OCI-M2 (cell line): Measurements from ENCODE around the gene LDLRAD3.

Experiments
- DNase-seq: peaks from one replicate; lab custom pipeline; 2025; ENCODE audit not compliant: unreplicated experiment; lab: John Stamatoyannopoulos, UW

LDLRAD3 gene

DNA sequence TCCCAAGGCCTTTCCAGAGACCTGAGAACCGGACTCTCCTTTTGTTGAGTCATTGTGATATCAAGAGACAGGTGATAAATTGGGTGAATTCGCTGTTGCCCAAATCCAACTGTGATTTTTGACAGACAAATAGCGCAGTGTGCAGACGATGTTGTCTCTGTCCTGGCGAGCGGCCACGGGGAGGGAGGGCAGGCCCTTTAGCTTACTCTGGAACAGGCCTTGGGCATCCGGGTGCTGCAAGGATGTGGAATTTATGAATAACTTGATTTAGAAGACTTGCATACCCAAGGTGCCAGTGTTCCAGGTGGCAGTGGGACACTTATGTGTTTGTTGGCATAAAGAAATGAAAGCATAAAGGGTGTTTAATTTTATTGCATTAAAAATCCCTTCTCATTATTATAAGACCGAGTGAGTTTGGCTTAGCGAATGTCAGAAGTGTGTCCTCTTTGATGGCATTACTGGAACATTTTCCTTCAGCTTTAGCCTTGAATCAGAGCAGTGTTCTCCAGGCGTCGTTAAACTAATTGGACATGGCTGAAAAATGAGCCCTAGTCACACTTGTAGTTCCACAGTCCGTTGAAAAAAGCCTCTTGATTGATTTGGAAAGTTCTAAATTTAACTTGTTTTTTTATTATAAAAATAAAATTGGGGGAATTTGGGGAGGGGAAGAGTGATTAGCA, 9.4 kb downstream of the LDLRAD3 start:
- DNase-seq = no peak

GRCh38 chr11:35954205-35954604, 10.3 kb downstream of the LDLRAD3 start:
- DNase-seq = no peak

DNA sequence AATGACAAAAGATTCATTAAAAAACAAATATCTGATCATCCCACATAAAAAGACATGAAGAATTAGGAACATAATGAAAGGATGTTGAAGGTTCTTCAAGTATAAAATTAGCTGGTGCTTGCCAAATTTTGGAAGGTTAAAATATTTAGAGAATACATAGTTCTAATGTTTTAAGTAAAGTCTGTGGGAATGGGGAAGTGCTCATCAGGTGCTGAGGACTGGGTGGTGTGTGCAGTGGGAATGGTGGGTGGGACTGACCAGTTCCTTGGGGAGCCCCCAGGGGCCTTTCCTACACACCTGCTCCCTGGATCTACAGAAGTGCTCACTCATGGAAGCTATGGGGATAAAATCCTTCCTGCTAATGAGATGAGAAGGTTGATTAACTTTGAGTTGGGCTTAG, 11.8 kb downstream of the LDLRAD3 start:
- DNase-seq = no peak

DNA sequence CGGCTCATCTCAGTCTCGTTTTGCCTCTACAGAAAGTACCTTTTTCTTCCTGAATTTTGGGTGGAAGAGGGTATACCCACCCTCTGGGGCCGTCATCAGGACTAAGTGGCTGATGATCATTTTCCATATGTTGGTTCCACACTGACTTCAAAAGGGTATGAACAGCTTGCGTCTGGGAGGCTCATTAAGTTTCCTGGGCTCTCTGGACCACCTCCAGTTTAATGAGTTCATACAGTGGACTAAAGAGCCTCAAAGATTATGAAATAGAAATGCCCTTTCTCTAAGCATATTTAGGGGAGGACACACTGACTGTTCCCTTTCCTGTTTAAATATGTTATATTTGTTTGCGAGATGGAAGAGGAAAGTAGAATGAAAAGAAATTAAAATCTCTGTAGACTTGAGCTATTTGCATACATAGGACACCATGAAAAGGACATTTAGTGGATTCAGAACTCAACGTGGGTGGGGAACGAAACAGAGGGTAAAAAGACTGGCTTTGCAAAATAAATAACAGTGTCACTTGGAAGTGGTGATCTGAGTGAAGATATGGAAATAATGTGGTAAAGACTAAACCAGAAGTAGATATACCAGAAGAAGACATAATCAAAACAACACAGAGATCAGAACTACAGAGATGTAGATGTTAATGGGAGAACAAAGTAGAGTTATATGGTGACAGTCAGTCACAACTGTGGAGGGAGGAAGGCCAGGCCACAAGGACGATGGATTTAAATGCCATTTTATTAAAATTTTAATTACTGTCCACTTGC, 18.7 kb downstream of the LDLRAD3 start:
- no peak for DNase-seq

GRCh38 chr11:35963911-35964310, 20.0 kb downstream of the LDLRAD3 start:
- DNase-seq = no peak

- DNase-seq = no peak
These were observed 21.0 kb downstream of the LDLRAD3 start for GRCh38 chr11:35964841-35965240.

GRCh38 chr11:35967042-35967441, 23.2 kb downstream of the LDLRAD3 start:
- no peak for DNase-seq

DNA sequence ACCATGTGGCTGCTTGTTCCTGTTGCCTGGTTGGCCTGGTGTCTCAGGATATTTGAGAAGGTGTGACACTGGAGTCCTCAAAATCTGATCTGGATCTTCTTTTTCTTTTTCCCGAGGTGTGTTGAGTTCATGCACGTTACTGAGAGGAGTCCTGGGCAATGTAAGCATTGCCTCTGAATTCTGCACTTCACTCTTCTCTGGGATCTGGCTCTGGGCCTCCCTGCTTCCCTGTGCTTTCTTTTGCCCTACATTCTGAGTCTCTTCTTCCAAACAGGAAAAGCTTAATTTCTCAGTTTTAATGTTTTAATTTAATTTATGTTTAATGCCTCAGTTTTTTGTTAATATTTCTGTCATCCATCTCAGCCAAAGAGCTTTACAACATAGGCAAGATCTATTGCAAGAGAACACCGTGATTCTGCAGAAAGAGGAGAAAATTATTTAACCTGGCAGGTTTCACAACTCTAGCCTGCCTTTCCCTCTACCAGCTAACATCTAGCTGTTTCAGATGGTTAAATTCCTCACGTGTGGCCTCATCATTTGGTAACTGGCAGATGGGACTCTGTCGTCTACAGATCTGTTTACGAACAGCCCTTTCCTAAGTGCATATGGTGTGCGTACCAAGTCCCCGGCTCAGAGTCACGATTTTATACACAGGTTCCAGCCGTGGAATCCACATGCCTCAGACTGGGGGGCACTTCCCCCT, 24.7 kb downstream of the LDLRAD3 start:
- no peak for DNase-seq

DNA sequence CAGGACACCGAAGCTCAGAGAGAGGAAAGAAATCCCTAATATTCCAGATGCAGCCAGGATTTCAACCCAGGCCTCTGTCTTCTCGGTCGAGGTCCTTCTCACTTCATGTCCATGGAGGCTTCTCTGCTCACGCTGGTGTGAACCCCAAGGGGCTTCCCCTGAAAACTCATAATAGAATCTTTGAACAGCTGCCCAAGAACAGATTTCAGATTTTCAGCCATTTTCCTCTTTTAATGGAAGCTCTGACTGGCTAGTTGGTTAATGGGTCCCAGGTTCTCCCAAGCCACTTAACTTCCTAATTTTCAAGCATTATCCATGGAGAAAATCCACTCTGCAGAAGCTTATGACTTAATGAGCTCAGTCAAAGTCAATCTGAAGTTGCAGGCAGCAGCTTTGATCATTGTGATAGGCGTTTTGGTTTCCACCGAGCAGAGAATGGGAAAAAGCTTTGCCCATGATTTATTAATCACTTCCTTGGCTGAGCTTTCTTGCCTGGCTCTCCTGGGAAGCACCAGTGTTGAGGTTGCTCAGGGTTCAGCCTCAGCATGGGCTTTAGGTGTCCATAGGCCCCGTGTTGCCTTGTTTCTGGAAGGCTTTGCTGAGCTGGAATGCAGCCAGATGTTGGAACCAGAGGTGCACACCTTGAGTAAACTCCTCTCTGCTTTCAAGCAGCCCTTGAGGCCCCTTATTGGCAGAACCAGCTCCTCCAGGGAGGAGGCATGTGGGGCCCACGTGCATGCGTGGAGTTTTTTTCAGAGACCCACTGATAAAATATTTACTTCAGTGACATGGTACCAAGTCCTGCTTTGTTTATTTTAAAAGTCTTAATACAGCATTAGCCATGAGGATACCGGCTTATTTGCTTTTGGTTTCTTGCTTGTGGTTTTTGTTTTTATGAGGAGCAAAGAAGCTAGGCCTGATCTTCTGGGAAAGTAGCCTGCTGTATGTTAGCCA, 25.5 kb downstream of the LDLRAD3 start:
- DNase-seq = no peak

DNA sequence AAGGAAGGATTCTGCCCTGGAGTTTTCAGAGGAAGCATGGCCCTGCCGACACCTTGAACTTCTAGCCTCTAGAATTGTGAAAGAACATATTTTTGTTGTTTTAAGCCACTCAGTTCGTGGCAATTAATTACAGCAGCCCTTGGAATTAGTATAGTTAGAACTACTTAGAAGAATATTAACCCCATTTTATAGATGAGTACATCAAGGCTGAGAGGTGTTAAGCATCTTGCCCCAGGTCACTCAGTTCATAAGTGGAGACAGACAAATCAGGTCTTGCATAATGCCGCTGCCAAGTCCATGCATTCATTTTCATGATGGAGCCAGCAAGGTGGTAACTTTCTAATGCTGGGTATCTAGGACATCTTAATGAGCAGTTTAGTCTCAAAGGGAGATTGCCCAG, 26.6 kb downstream of the LDLRAD3 start:
- DNase-seq = no peak

- DNase-seq = no peak
These were observed 28.1 kb downstream of the LDLRAD3 start for GRCh38 chr11:35971841-35972422.

- DNase-seq = no peak
These were observed 31.2 kb downstream of the LDLRAD3 start for GRCh38 chr11:35974882-35975589.

- DNase-seq = no peak
These were observed 32.6 kb downstream of the LDLRAD3 start for GRCh38 chr11:35976434-35976833.

DNA sequence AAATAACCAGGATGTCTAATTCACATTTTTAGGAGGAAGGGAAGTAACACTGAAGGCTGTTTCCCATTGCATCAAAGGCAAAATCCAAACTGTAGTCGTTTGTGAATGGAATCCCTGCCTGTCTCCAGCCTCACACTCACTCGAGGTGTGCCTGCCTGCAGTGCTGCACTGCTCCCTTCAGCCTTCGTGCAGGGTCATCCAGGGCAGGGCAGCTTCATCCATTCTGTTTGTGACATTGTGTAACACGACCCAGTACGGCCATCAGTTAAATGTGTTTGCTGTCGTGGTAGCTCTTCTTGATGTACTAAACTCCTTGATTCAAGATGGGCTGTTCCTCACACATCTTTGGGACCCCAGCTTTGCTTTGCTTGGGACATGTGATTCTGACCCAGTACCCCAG, 34.3 kb downstream of the LDLRAD3 start:
- DNase-seq = no peak

- no peak for DNase-seq
These were observed 35.0 kb downstream of the LDLRAD3 start for GRCh38 chr11:35978891-35979290.

DNA sequence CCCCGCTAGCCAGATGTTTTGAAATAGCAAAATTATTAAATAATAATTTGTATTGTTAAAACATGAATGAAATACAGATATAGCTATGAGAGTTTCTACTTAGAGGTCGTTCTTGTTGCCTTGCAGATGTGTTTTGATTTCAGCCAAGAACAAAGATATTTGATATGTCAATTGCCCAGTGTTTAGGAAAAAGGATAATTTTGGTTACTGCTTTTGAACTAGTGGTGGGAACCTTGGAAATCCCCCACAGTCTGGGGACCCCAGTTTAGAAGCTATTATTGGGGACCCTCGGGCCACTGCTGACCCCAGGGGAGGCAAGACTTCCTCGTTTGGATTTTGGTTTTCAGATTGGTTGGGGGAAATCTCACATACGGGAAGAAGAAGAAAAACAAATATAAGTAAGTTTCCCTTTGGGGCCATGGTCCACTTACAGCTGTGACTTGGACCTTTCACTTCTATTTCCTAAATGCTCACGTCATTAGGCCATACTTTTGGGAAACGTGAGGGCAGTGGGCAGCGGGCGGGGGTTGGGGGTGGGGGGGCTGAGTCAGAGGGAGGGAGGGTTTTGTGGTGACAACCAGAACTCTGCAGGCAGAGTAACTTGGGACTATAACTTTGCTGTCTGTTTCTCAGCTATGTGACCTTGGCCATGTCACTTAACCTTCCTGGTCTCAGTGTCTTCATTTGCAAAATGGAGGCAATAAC, 37.0 kb downstream of the LDLRAD3 start:
- no peak for DNase-seq

- DNase-seq = no peak
These were observed 37.7 kb downstream of the LDLRAD3 start for GRCh38 chr11:35981581-35981980.

DNA sequence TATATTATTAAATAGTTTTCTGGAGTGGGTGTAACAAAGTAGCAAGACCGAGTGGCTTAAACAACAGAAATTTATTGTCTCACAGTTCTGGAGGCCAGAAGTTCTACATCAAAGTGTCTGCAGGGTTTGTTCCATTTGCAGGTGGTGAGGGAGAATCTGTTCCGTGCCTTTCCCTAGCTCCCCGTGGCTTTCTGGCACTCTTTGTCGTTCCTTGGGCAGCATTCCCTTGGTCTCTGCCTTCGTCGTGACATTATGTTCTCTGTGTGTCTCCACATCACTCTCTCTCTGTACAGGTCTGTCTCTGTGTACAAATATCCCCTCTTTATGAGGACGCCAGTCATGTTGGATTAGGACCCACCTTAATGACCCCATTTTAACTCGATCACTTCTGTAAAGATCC, 38.2 kb downstream of the LDLRAD3 start:
- DNase-seq = no peak

DNA sequence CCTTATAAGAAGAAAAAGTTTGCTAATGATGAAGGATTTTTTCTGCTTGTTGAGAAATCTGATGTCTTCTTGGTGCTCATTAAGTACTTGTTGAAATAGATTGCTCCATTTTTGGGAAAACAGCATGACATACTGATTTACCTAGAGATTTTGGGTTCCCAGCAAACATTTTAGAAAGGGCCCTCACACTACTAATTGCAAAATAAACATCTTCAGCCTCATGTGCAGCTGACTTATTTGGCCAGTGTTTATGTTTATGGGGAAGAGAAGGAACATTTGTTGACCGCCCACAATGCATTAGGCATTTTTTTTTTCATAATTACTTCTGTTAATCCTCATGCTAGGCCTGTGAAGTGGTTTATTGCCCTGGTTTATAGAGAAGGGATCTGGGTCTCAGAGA, 40.1 kb downstream of the LDLRAD3 start:
- no peak for DNase-seq
